CD8-positive, alpha-beta memory T cell (primary cell): ENCODE data around the gene SLC39A11. TPM values are rescaled to one million over a fixed set of nuclear protein-coding genes. Genes with fewer than 3 reads are reported as not detected.
A peak's percentile ranks its signal among the peaks of the same experiment; 100 is the strongest.

Experiments
- CTCF ChIA-PET: fragments of 350-600 bp; sonication (Branson Sonifier 250); formaldehyde crosslinking; loops from one replicate; lab custom pipeline; 2021; ENCODE audit warnings: antibody characterized with exemption; lab: Charles Lee
- POLR2A ChIA-PET: fragments of 350-600 bp; sonication (Branson Sonifier 250); formaldehyde crosslinking; loops from one replicate; lab custom pipeline; 2021; ENCODE audit warnings: antibody characterized with exemption; lab: Charles Lee
- DNase-seq, 5 donors: peaks; one replicate each; pipeline versions ENCODE4 v3.0.0 to v3.0.0-alpha.2; 2020 to 2022; ENCODE audit warnings: mixed read lengths in 1 of 5
- H3K27ac ChIP-seq: one replicate; pipeline ENCODE4 v1.7.0; 2013; ENCODE audit warnings: low read depth, mild to moderate bottlenecking, low read length, moderate library complexity
- H3K27me3 ChIP-seq: 2 replicates; pipeline ENCODE4 v1.7.0; 2013; ENCODE audit warnings: low read length, mild to moderate bottlenecking; ENCODE audit not compliant: insufficient read depth, poor library complexity, severe bottlenecking
- H3K36me3 ChIP-seq: 2 replicates; pipeline ENCODE4 v1.7.0; 2013; ENCODE audit warnings: mild to moderate bottlenecking, low read length, moderate library complexity; ENCODE audit not compliant: insufficient read depth
- H3K4me1 ChIP-seq: 2 replicates; pipeline ENCODE4 v1.7.0; 2013; ENCODE audit warnings: mild to moderate bottlenecking, low read length, moderate library complexity; ENCODE audit not compliant: insufficient read depth
- H3K4me3 ChIP-seq: 2 replicates; pipeline ENCODE4 v1.7.0; 2013; ENCODE audit warnings: mild to moderate bottlenecking, low read length
- H3K9me3 ChIP-seq: 2 replicates; pipeline ENCODE4 v1.7.0; 2013; ENCODE audit warnings: mild to moderate bottlenecking, low read length
- H3K27ac Mint-ChIP-seq, 8 donors: one replicate each; pipeline ENCODE4 v1.8.0; 2020 to 2021; ENCODE audit warnings: mixed read lengths in 8 of 8, mild to moderate bottlenecking in 6 of 8, inconsistent platforms in 3 of 8, moderate library complexity in 3 of 8
- H3K27me3 Mint-ChIP-seq, 2 donors: one replicate each; pipeline ENCODE4 v1.8.0; 2020 to 2021; ENCODE audit warnings: mixed read lengths in 2 of 2, mild to moderate bottlenecking in 1 of 2, moderate library complexity in 1 of 2
- H3K36me3 Mint-ChIP-seq, 3 donors: one replicate each; pipeline ENCODE4 v1.8.0; 2020 to 2021; ENCODE audit warnings: mixed read lengths in 3 of 3, inconsistent platforms in 1 of 3, mild to moderate bottlenecking in 1 of 3
- H3K4me1 Mint-ChIP-seq, 3 donors: one replicate each; pipeline ENCODE4 v1.8.0; 2020 to 2021; ENCODE audit warnings: mixed read lengths in 3 of 3, inconsistent platforms in 1 of 3, mild to moderate bottlenecking in 1 of 3
- H3K4me3 Mint-ChIP-seq, 7 donors: one replicate each; pipeline ENCODE4 v1.8.0; 2020 to 2021; ENCODE audit warnings: mixed read lengths in 7 of 7, mild to moderate bottlenecking in 6 of 7, moderate library complexity in 4 of 7, inconsistent platforms in 2 of 7
- H3K9me3 Mint-ChIP-seq, 5 donors: one replicate each; pipeline ENCODE4 v1.8.0; 2020 to 2022; ENCODE audit warnings: mixed read lengths in 5 of 5, mild to moderate bottlenecking in 3 of 5, moderate library complexity in 2 of 5, inconsistent platforms in 1 of 5
- polyA plus RNA-seq: library from polyadenylated mRNA; unstranded; fragments of 300-500 nt; fragmentation: Illumina TruSeq; gene quantifications from one replicate; pipeline ENCODE4 v1.2.3, GENCODE V29; 2021
- total RNA-seq, 2 experiments: library from RNA; stranded (reverse); gene quantifications; one replicate each; pipeline ENCODE4 v1.2.3, GENCODE V29; 2021

The SLC39A11 gene
- total and polyA plus RNA-seq, 3 experiments from 2014 or later, result 13.1 to 18.5 (median 17.2) TPM

DNA sequence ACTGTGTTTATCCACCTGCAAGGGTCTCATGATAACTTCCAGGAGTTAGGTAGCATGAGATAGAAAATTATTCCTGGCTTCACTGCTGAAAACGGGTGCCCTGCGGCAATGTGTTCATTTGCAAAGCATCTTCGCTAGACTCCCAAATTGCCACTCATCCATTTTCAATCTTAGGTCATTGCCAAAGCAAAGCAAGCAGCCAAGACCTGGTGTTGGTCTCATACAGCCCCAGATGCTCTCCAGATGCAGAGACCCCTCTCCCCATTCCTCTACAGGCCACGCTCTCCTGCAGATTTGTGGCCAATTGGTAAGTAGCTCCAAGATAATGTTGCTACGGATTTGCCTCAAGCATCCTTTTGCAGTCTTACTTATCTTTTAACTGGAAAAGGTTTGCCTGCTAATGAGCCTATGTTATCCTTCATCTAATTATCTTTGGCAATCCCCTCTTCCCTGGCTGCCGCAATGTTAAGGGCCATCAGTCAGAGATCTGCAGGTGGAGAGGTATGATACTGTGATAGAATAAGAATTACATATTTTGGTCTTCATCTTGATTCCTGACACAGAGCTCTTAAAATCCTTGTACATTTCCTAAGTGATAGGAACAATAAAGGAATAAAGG lies 222.0 kb downstream of the SLC39A11 start:
- Mint-ChIP-seq H3K27me3 (no peaks in the 10 kb centered on the region), H3K27ac (no peak overlapping the region)

DNA sequence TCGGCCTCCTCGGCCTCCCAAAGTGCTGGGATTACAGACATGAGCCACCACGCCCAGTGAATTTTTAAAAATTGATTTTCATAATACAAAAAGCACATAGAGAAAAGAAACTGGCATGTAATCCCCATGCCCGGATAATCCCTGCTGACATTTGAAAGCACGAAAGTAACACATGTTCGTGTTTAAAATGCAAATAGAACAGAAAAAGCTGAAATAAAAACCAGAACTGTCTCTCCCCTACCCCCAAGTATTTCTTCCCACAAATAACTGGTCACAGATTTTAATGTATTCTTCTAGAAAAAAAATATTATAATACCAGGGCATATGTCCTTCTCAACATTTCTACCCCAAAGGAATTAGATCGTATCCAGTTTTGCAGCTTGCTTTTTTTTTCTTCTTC lies 222.9 kb downstream of the SLC39A11 start:
- Histone ChIP-seq H3K27me3 (no peaks in the 10 kb centered on the region), H3K9me3 (no peaks in the 10 kb centered on the region), H3K27ac (no peak overlapping the region), H3K4me3 (no peak overlapping the region), H3K36me3 (no peaks in the 10 kb centered on the region), H3K4me1 (no peaks in the 10 kb centered on the region)
- peaks cover 0 to 8% (median under 1%) of the 10 kb centered on the region in 5 donors for H3K9me3 Mint-ChIP-seq
- ChIA-PET POLR2A (no interaction called here), CTCF (no interaction called here)
- no peak overlapping the region for H3K4me3 Mint-ChIP-seq
- H3K27ac Mint-ChIP-seq, result no peak overlapping the region
- peaks cover 8 to 31% (median 11%) of the 10 kb centered on the region in 3 donors for H3K36me3 Mint-ChIP-seq
- H3K4me1 Mint-ChIP-seq, result peaks cover 0 to 1% (median 0%) of the 10 kb centered on the region in 3 donors
- DNase-seq, result no peak
- H3K27me3 Mint-ChIP-seq, result no peaks in the 10 kb centered on the region

More for the DNA sequence above, 222.0 kb downstream of the SLC39A11 start:
- Histone ChIP-seq H3K4me3 (no peak overlapping the region), H3K9me3 (no peaks in the 10 kb centered on the region), H3K27ac (no peak overlapping the region), H3K36me3 (no peaks in the 10 kb centered on the region), H3K4me1 (no peaks in the 10 kb centered on the region), H3K27me3 (no peaks in the 10 kb centered on the region)
- ChIA-PET POLR2A (no interaction called here), CTCF (no interaction called here)
- H3K36me3 Mint-ChIP-seq, result peaks cover 12 to 39% (median 16%) of the 10 kb centered on the region in 3 donors
- H3K4me3 Mint-ChIP-seq, result no peak overlapping the region
- peaks cover 0 to 1% (median 0%) of the 10 kb centered on the region in 3 donors for H3K4me1 Mint-ChIP-seq
- DNase-seq, result no peak
- peaks cover 1 to 13% (median 4%) of the 10 kb centered on the region in 5 donors for H3K9me3 Mint-ChIP-seq

DNA sequence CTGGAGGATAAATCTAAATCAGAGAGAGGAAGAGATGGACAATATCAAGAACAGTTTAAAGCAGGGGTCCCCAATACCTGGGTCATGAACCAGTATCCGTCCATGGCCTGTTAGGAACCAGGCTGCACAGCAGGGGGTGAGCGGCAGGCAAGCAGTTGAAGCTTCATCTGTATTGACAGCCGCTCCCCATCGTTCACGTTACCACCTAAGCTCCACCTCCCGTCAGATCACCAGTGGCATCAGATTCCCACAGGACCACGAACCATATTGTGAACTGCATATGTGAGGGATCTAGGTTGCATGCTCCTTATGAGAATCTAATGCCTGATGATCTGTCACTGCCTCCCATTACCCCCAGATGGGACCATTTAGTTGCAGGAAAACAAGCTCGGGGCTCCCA lies 226.5 kb downstream of the SLC39A11 start:
- Histone ChIP-seq H3K9me3 (no peaks in the 10 kb centered on the region), H3K27me3 (no peaks in the 10 kb centered on the region), H3K4me1 (no peaks in the 10 kb centered on the region), H3K27ac (no peak overlapping the region), H3K4me3 (no peak overlapping the region), H3K36me3 (no peaks in the 10 kb centered on the region)
- Mint-ChIP-seq H3K36me3 (peaks cover 0 to 18% (median 2%) of the 10 kb centered on the region in 3 donors), H3K27me3 (no peaks in the 10 kb centered on the region), H3K4me3 (no peak overlapping the region), H3K27ac (peak overlapping the region in 1 of 8 donors; percentile 76), H3K4me1 (peaks cover 0 to 1% (median 0%) of the 10 kb centered on the region in 3 donors), H3K9me3 (no peaks in the 10 kb centered on the region)
- DNase-seq, result no peak
- ChIA-PET CTCF (no interaction called here), POLR2A (no interaction called here)

DNA sequence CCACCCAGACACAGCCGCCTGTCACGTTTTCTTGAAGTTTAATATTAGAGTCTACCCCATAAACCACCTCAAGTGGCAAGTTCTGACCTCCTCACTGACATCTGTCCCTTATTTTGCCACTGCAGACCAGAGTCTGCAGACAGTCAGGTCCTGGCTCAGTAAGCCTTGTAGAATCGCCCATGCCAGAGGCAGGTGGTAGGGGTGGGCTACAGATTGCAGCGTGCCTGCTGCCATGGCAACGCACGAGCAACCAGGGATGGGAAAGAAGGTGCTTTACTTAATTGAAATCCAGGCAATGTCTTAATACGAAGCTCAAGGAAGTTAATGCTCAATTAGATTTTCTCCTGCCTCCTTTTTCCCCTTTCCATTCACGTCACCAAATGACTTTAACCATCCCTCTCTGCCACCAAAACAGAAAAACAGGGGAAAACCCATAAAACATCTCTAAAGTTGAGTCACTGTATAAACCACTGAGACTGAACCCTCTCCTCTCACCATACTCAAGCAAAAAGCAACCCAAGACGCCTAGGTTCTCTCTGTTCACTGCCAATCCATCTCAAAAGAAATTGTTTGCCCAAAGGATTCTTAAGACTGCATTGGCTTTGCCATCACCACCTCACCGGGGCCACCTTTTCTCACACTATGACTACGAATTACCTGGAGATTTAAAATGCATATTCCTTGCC lies 228.8 kb downstream of the SLC39A11 start:
- no peaks in the 10 kb centered on the region for H3K27me3 Mint-ChIP-seq
- H3K27me3 ChIP-seq, result no peaks in the 10 kb centered on the region
- no peak overlapping the region for H3K4me3 Mint-ChIP-seq
- H3K4me1 ChIP-seq, result no peaks in the 10 kb centered on the region
- ChIA-PET CTCF (no interaction called here), POLR2A (no interaction called here)
- peak overlapping the region in 1 of 8 donors; percentile 51 for H3K27ac Mint-ChIP-seq
- no peaks in the 10 kb centered on the region for H3K9me3 Mint-ChIP-seq
- H3K36me3 ChIP-seq, result no peaks in the 10 kb centered on the region
- peaks cover 0 to 1% (median 0%) of the 10 kb centered on the region in 3 donors for H3K4me1 Mint-ChIP-seq
- no peak overlapping the region for H3K27ac ChIP-seq
- DNase-seq, result no peak
- H3K4me3 ChIP-seq, result no peak overlapping the region
- H3K9me3 ChIP-seq, result no peaks in the 10 kb centered on the region
- H3K36me3 Mint-ChIP-seq, result peaks cover 0 to 31% (median 4%) of the 10 kb centered on the region in 3 donors

DNA sequence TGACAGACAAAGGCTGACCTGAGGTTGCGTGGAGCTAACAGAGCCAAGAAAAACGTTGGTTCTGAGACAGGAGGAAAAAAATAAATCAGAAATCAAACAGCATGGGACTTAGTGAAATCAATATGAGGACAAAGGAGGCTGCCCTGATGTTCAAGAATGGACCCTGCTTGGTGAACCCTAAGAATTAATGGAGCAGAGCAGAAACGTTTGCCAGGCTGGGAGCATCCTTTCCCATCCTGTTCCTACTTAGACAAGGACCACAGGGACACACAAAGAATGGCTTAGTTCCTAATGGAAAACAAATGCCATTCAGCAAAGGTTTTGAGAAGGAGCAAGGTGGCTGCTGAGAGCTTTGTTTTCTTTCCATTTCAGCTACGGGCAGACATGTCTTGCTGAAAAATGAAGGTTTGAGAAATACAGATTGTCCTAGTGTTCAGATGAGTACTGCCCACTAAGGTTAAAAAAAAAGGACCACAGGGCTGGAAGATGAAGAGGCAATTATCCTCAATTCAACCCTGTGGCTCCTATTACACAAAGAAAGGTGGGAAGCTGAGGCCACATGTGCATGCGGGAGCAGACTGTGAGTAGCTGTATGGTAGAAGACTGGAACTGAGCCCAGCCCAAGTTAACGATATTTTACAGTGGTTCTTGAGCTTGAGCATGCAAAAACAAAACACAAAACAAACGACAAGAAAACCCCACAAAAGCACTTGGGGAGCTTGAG lies 230.1 kb downstream of the SLC39A11 start:
- Mint-ChIP-seq H3K27ac (no peak overlapping the region), H3K9me3 (peaks cover 0 to 3% (median 0%) of the 10 kb centered on the region in 5 donors), H3K4me1 (peaks cover 0 to 1% (median 0%) of the 10 kb centered on the region in 3 donors), H3K36me3 (peaks cover 0 to 38% (median 4%) of the 10 kb centered on the region in 3 donors), H3K27me3 (no peaks in the 10 kb centered on the region), H3K4me3 (no peak overlapping the region)
- Histone ChIP-seq H3K27ac (no peak overlapping the region), H3K27me3 (no peaks in the 10 kb centered on the region), H3K9me3 (no peaks in the 10 kb centered on the region), H3K36me3 (no peaks in the 10 kb centered on the region), H3K4me3 (no peak overlapping the region), H3K4me1 (no peaks in the 10 kb centered on the region)
- no peak for DNase-seq
- ChIA-PET POLR2A (no interaction called here), CTCF (no interaction called here)

DNA sequence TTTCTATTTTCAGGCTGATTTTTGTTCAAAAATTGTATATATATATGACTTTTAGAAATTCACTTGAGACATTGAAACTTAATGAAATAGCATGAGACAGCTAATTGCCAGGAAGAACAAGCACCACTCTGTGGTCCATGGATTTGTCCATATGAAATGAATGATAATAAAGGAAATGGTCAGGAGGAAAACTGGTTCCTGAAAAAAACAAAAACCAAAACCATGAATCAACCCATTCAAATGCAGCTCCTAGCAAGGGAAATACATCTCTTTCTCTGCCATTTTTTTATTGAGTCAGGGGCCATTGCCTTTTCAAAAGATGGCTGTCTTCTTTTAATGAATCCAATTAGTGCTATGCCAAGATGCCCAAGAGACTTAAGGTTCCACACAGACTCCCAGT lies 230.7 kb downstream of the SLC39A11 start:
- Mint-ChIP-seq H3K9me3 (peaks cover 0 to 3% (median 0%) of the 10 kb centered on the region in 5 donors), H3K4me3 (no peak overlapping the region), H3K4me1 (peaks cover 0 to under 1% (median 0%) of the 10 kb centered on the region in 3 donors), H3K27ac (no peak overlapping the region), H3K36me3 (peaks cover 0 to 37% (median 4%) of the 10 kb centered on the region in 3 donors), H3K27me3 (no peaks in the 10 kb centered on the region)
- Histone ChIP-seq H3K4me1 (no peaks in the 10 kb centered on the region), H3K27me3 (no peaks in the 10 kb centered on the region), H3K9me3 (no peaks in the 10 kb centered on the region), H3K36me3 (no peaks in the 10 kb centered on the region), H3K4me3 (no peak overlapping the region), H3K27ac (no peak overlapping the region)
- ChIA-PET POLR2A (no interaction called here), CTCF (no interaction called here)
- DNase-seq, result no peak

DNA sequence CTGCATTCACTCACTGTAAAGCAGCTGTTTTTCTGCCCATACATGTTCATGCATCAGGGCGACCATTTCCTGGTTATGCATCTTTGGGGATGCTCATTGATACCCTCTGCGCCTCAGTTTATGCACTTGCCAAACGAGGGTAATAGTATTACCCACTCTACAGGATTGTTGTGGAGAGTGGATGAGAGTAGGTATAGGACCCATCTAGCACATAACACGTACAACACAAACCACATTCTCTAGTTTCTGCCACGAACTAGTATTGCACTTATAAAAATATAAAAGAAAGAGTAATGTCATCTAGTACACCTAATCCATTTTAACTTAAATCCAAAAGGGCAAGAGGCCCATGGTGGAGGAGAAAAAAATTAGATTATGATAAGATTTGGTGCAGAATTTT lies 231.7 kb downstream of the SLC39A11 start:
- POLR2A ChIA-PET, result no interaction called here
- H3K36me3 ChIP-seq, result no peaks in the 10 kb centered on the region
- DNase-seq, result no peak
- Mint-ChIP-seq H3K27me3 (no peaks in the 10 kb centered on the region), H3K9me3 (peaks cover 0 to 3% (median 0%) of the 10 kb centered on the region in 5 donors), H3K4me1 (no peaks in the 10 kb centered on the region), H3K27ac (no peak overlapping the region), H3K4me3 (no peak overlapping the region), H3K36me3 (peaks cover 0 to 32% (median 4%) of the 10 kb centered on the region in 3 donors)
- H3K4me1 ChIP-seq, result no peaks in the 10 kb centered on the region
- no peak overlapping the region for H3K27ac ChIP-seq
- H3K9me3 ChIP-seq, result no peaks in the 10 kb centered on the region
- H3K4me3 ChIP-seq, result no peak overlapping the region
- H3K27me3 ChIP-seq, result no peaks in the 10 kb centered on the region
- CTCF ChIA-PET, result no interaction called here
